MM.1S (cell line): Measurements from ENCODE around the gene CCDC127.

Experiments used
- EZH2 ChIP-seq: fragments of 300-600 bp; sonication (generic); optimal IDR thresholded peaks from 2 replicates; pipeline ENCODE3; 2017; ENCODE audit warnings: low read depth, mild to moderate bottlenecking, antibody characterized with exemption, low read length, mixed read lengths
- EZH2phosphoT487 ChIP-seq: fragments of 300-600 bp; sonication (generic); IDR thresholded peaks from 2 replicates; pipeline ENCODE4 v1.6.1; 2018; ENCODE audit warnings: antibody characterized with exemption, low read length
- TF ChIP-seq, protein P1 (sequence below): fragments of 300-600 bp; sonication (generic); IDR thresholded peaks from 2 replicates; pipeline ENCODE4 v1.5.1; 2016; ENCODE audit warnings: antibody characterized with exemption, low read length, mixed read lengths

- TF ChIP-seq, protein P1, sequence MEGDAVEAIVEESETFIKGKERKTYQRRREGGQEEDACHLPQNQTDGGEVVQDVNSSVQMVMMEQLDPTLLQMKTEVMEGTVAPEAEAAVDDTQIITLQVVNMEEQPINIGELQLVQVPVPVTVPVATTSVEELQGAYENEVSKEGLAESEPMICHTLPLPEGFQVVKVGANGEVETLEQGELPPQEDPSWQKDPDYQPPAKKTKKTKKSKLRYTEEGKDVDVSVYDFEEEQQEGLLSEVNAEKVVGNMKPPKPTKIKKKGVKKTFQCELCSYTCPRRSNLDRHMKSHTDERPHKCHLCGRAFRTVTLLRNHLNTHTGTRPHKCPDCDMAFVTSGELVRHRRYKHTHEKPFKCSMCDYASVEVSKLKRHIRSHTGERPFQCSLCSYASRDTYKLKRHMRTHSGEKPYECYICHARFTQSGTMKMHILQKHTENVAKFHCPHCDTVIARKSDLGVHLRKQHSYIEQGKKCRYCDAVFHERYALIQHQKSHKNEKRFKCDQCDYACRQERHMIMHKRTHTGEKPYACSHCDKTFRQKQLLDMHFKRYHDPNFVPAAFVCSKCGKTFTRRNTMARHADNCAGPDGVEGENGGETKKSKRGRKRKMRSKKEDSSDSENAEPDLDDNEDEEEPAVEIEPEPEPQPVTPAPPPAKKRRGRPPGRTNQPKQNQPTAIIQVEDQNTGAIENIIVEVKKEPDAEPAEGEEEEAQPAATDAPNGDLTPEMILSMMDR: no peak
- TF ChIP-seq EZH2 (no peak), EZH2phosphoT487 (no peak)
These were observed 30.9 kb downstream of the CCDC127 start for GRCh38 chr5:187042-187431.
